Measurements from ENCODE around the gene COBL. TPM values are rescaled to one million over a fixed set of nuclear protein-coding genes. Genes with fewer than 3 reads are reported as not detected.

COBL gene
- total and polyA plus RNA-seq, 10 of the 15 experiments (the other 5 are each of a cell fraction or from before 2014, with no cell fraction given) = 0.21 TPM; not detected in 9

- TF ChIP-seq BACH1 (IDR thresholded peaks at IDR 0.05; ENCODE audit: borderline replicate concordance) = no peak
These were observed 26.8 kb downstream of the COBL start (continued) for GRCh38 chr7:51289623-51290303.

GRCh38 chr7:51288896-51289622 is 27.6 kb downstream of the COBL start:
- no peak for FAIRE-seq
- CTCF ChIA-PET = no interaction called here
- BruUV-seq (replicated peaks) = no TSS peak
- Histone ChIP-seq H3K9ac (ENCODE audit: control insufficient read depth, insufficient read depth, low read length) (no peak overlapping the region), H3K4me2 (ENCODE audit: control insufficient read depth, insufficient read depth) (no peak overlapping the region), H3K79me2 (ENCODE audit: control insufficient read depth, insufficient read depth, low read length) (no peaks in the 10 kb centered on the region), H3K4me3 (no peak overlapping the region), H3K27me3 (replicated peaks in 1 of 2; ENCODE audit: control insufficient read depth in 2 of 2, insufficient read depth in 2 of 2, low read length in 1 of 2) (no peaks in the 10 kb centered on the region), H4K20me1 (ENCODE audit: control insufficient read depth, insufficient read depth) (no peaks in the 10 kb centered on the region), H3K4me1 (ENCODE audit: control insufficient read depth, insufficient read depth, low read length) (no peaks in the 10 kb centered on the region), H2AFZ (ENCODE audit: control insufficient read depth, low read depth, low read length) (no peak overlapping the region), H3K36me3 (ENCODE audit: control insufficient read depth in 2 of 2, insufficient read depth in 2 of 2, low read length in 1 of 2) (no peaks in the 10 kb centered on the region), H3K27ac (ENCODE audit: control insufficient read depth, insufficient read depth) (no peak overlapping the region), H3K9me3 (replicated peaks; ENCODE audit: control insufficient read depth, insufficient read depth, low read length) (no peaks in the 10 kb centered on the region)
- SMC1A ChIA-PET (ENCODE audit: uncharacterized antibody, unreplicated experiment) = no interaction called here
- in situ Hi-C loops (cut with MboI) (no loop called here), intact Hi-C loops (cut with micrococcal nuclease; ENCODE audit: unreplicated experiment) (no loop called here)
- RAD21 ChIA-PET (ENCODE audit: unreplicated experiment) = no interaction called here
- TF ChIP-seq JUNB (IDR thresholded peaks at IDR 0.05) (no peak), CBX5 (IDR thresholded peaks at IDR 0.05; ENCODE audit: low read depth) (no peak), ATF7 (IDR thresholded peaks at IDR 0.05; ENCODE audit: low read depth) (no peak), LARP7 (IDR thresholded peaks at IDR 0.05) (no peak), HDGF (IDR thresholded peaks at IDR 0.05) (no peak), TCF7 (IDR thresholded peaks at IDR 0.05; ENCODE audit: borderline replicate concordance) (no peak), HDAC2 (IDR thresholded peaks at IDR 0.05) (no peak), CBX3 (IDR thresholded peaks at IDR 0.05; ENCODE audit: borderline replicate concordance, low read depth) (no peak), CBFB (IDR thresholded peaks at IDR 0.05; ENCODE audit: low read depth) (no peak), BMI1 (IDR thresholded peaks at IDR 0.05; ENCODE audit: borderline replicate concordance) (no peak), NKRF (conservative IDR thresholded peaks at IDR 0.05) (no peak), RCOR1 (conservative IDR thresholded peaks at IDR 0.05; ENCODE audit: low read depth, low read length) (no peak), REST (IDR thresholded peaks at IDR 0.05; ENCODE audit: low read depth, low read length) (no peak), MTA3 (IDR thresholded peaks at IDR 0.05; ENCODE audit: borderline replicate concordance, low read length) (no peak), CREB1 (IDR thresholded peaks at IDR 0.05; ENCODE audit: low read depth) (no peak)
- WGBS (ENCODE audit: insufficient coverage, insufficient replicate concordance, low lambda C conversion rate, missing lambda C conversion rate) = 10% methylated on average over 7 of the region's 7 CpGs
- no peak for DNase-seq (ENCODE audit: low read depth, low spot score)
- no peak for ATAC-seq
- POLR2A ChIA-PET = no interaction called here

Measured in GM12878 (cell line).